Activated T-cell treated with anti-CD3 and anti-CD28 coated beads, Interleukin-2, amount 50 U/mL, for 1 hour (primary cell): Measurements from ENCODE around the gene DLG2.
"Not testable (repeated sequence)": the region's sequence is repeated elsewhere in the genome, so short reads cannot be mapped to it uniquely, and the experiment has no call there.

Experiments
- DNase-seq: peaks from one replicate; pipeline ENCODE4 v3.0.0-alpha.2; 2020

DLG2 gene

DNA sequence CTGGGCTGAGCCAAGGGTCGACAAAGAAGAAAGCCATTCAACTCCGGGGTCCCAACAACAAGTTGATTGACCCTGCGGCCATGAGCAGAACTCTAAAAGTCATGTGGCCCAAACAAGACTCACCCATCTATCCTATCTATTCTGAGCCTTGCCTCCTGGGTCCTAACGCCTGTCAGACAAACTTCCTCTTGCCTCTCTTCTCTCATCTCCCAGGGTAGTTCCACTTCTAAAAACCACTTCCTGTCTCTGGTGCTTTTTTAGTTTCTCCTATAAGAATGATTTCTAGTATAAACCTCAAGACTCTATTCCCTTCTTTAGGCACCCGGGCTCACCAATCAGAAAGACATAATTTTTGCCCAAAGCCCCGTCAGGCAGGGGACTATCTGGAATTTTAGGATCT is 530.2 kb downstream of the DLG2 start:
- DNase-seq: no peak

DNA sequence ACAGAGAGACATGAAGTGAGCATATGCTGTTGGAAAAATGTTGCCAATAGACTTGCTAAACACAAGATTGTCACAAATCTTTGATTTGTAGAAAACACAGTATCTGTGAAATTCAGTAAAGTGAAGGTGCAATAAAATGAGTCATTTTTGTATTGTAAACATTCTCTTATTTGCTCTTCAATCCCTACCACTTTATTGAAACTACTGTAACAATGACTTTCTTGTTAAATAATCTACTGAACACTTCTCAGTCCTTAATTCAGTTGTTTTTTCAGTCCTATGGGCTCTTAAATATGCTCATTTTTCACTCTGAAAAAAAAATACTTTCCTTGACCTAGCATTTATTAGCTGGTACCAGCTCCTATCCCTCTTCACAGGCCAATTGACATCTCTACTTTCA is 531.9 kb downstream of the DLG2 start:
- no peak for DNase-seq

GRCh38 chr11:85094795-85095194 is 532.3 kb downstream of the DLG2 start:
- DNase-seq: no peak

GRCh38 chr11:85089654-85090053 is 537.5 kb downstream of the DLG2 start:
- DNase-seq: no peak

- DNase-seq: no peak
Observed at GRCh38 chr11:85088286-85088685, 538.9 kb downstream of the DLG2 start.

DNA sequence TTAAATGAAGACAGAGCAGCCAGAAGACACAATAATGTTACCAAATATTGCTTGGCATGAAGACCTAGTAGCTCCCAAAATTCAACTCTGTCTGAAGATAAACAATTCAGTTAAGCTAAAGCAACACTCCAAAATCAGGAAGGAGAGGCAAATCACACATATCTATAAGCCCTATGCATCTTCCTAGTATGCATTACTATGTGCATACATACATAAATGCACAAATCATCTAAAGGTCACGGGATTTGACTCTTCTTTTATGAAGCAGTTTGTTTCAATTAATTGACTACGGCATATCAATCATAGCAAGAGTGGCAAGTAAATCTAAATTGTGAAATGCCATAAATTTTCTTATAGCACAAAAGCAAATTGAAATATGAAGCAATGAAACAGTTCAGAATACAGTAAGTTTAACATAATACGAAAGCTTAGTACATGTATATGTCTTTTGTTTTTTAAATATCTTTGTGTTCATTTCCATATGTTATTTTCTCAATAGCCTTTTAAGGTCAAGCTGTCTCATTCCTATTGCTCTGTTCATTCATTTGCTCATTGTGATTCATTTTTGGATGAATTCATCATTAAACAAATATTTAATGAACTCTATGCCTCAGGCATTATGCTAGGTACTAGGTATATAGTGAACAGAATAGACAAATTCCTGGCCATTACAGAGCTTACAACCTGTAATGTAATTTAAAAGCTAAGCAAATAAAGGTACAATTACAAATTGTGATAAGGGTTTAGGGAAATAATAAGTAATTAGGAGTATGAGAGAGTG is 540.5 kb downstream of the DLG2 start:
- no peak for DNase-seq

GRCh38 chr11:85076535-85077330 is 550.4 kb downstream of the DLG2 start:
- no peak for DNase-seq

- DNase-seq: no peak
Observed at GRCh38 chr11:85062659-85063058, 564.5 kb downstream of the DLG2 start.

- no peak for DNase-seq
Observed at GRCh38 chr11:85052636-85053035, 574.5 kb downstream of the DLG2 start.

- no peak for DNase-seq
Observed at GRCh38 chr11:85048801-85049200, 578.3 kb downstream of the DLG2 start.

- no peak for DNase-seq
Observed at GRCh38 chr11:85045716-85046115, 581.4 kb downstream of the DLG2 start.

- DNase-seq: no peak
Observed at GRCh38 chr11:85044911-85045310, 582.2 kb downstream of the DLG2 start.

DNA sequence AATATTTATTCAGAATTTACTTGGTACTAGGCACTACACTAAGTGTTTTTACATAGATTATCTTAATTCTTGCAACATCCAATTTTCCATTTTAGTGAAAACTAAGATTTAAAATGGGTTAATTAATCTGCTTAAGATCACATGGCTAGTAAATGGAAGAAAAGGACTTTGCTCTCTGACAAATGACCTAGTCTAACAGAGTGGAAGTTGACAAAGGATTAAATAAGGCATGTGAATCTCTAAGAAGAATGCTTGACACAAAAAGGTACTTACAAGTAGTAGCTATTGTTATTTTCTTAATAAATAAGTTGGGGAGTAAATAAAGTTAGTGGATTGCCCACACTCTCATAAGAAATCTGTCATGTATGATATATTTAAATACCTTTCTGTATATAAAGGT is 584.8 kb downstream of the DLG2 start:
- DNase-seq: no peak

- DNase-seq: no peak
Observed at GRCh38 chr11:85040166-85040565, 587.0 kb downstream of the DLG2 start.

DNA sequence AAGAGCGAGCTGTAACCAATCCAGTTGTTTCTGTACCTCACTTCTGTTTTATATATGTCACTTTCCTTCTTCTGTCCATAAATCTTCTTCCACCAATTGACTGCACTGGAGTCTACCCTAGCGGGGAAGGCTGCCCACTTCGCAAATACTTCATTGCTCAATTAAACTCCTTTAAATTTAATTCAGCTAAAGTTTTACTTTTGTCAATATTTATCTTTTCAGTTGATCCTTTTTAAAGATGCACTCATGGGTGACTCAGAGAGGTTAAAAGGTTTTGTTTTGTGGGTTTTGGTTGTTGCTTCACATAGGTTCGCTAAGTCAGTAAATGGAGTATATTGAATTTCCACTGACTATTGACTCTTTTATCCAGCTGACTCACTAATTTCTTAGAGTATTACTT is 597.2 kb downstream of the DLG2 start:
- no peak for DNase-seq

DNA sequence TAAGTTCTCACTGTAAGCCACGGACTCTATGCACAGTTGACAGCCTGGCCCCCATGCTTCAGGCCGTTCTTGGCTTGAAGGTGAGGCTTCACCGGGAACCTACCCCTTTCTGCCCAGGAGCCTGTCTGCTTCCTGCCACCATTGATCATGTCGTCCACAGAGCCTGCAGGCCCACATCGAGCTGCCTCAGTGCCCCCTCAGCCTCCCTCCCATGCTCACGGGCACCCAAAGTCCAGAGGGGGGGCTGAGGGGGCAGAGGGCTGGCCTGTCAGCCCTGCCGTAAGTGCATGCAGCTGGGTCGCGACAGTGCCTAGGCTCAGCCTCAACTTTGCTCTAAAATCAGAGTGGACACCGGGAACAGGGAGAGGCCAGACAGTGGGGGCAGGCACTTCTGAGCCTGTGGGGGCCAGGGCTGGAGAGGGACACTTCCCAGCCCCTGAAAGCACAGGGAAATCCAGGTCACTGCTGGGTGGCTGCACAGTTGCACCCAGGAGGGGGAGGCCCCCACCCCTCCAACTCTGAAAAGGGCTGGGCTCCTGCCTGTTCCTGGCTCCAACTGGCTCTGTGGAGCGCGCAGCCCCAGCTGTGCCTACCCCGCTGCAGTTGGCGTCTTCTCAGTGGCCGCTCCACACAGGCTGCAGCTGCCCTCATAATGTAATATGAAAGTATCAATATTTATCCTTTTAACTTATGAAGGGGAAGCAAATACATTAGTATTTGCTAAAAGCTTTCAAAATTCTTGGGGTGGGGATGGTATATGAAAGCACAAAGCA is 598.6 kb downstream of the DLG2 start:
- DNase-seq: peak; percentile 7

DNA sequence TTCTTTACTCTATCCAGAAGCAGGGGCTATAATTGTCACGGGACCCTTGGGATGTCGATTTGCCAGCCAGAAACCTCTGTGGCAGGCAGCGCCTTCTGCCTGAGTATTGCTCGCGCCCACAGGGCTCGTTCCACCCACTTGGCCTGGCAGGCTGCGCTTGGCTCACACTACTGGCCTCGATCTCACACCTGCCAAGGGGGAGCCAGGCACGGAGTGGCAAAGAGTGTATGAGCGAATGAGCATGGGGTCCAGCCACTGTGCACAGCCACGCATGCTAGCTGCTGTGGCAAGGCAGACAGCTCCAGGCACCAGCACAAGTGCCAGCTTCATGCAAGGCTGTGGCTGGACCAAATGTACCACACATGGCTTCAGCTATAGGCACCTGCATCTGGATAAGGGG is 599.8 kb downstream of the DLG2 start:
- DNase-seq: peak; percentile 5

GRCh38 chr11:85021058-85021457 is 606.1 kb downstream of the DLG2 start:
- no peak for DNase-seq

DNA sequence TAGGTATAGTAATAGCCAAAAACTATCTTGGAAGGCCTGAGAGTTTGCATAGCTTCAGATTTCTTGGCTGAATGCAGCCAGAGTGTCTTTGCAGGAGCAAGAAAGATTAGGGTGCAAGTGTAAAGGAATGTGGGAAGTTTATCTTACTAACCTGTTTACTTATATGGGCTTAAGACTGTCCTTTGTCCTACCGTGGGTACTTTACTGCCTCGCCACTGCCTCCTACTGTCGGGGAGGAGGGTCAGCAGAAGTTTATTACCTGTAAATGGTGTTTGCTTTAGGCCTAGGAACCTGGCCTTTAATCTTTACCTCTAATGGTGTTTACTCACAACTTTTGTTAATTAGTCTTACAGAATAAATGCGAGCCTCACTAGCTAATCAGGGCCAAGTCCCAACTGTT is 633.8 kb downstream of the DLG2 start:
- no peak for DNase-seq

DNA sequence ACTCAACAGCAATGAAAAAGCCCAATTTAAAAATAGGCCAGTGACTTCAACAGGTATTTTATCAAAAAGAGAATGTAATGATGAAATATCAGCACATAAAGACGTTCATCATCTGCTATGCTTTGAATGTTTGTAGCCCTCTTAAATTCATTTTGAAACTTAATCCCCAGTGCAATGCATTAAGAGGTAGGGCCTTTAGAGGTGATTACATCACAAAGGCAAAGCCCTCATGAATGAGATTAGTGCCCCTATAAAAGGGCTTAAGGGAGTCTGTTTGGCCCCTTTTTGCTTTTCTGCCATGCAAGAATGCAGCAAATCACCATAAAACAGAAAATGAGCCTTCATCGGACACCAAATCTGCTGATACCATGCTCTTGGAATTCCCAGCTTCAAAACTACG is 637.0 kb downstream of the DLG2 start:
- no peak for DNase-seq

DNA sequence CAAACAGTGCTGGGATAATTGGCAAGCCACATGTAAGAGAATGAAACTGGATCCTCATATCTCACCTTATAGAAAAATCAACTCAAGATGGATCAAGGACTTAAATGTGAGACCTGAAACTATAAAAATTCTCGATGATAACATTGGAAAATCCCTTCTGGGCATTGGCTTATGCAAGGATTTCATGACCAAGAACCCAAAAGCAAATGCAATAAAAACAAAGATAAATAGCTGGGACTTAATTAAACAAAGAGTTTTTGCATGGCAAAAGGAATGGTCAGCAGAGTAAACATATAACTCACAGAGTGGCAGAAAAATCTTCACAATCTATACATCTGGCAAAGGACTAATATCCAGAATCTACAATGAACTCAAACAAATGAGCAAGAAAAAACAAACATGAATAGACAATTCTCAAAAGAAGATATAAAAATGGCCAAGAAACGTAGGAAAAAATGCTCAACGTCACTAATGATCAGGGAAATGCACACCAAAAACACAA is 639.4 kb downstream of the DLG2 start:
- not testable (repeated sequence) for DNase-seq

- no peak for DNase-seq
Observed at GRCh38 chr11:84981301-84981700, 645.8 kb downstream of the DLG2 start.

DNA sequence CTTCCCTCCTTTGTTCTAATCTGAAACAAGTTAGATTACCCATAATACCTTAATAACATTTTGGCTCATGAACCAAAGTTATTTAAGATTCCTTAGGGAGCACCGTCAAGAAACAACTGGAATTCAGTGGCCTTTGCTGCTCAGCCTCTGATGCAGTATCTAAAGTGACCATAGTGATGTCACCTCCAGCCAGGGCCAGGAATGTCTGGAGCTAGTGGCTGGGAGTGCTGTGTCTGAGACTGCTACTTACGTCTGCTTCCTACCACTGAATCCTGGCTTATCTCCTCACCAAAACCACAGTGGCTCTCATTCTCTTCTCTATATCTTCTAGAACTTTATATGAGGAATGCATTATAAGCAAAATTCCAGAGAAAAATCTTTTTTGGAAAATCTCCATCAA is 658.0 kb downstream of the DLG2 start:
- no peak for DNase-seq
